OCI-LY3 (cell line): ENCODE measurements around the gene XRCC5.

Source experiments
- CTCF ChIP-seq: fragments of 200-600, 300-600 bp; sonication (generic); IDR thresholded peaks from 2 replicates; pipeline ENCODE4 v1.5.1; 2014; ENCODE audit warnings: antibody characterized with exemption, low read length, low read depth
- EZH2phosphoT487 ChIP-seq: fragments of 200-600 bp; shearing (Covaris generic); IDR thresholded peaks from 2 replicates; pipeline ENCODE4 v1.6.1; 2018; ENCODE audit warnings: antibody characterized with exemption, mixed run types, low read depth

- TF ChIP-seq CTCF (no peak), EZH2phosphoT487 (no peak)
These were observed 39.0 kb upstream of the XRCC5 start for GRCh38 chr2:216070195-216070594.
